ENCODE data around the gene EML1. TPM values are rescaled to one million over a fixed set of nuclear protein-coding genes. Genes with fewer than 3 reads are reported as not detected.
A peak's percentile ranks its signal among the peaks of the same experiment; 100 is the strongest.

The EML1 gene
- total and polyA plus RNA-seq, 8 donors, result 5.8 to 66.5 (median 34.8) TPM

- no peak for TF ChIP-seq EP300 (IDR thresholded peaks at IDR 0.05)
- peak in 2 of 3 donors; percentile 13 to 20 for TF ChIP-seq POLR2AphosphoS5 (IDR thresholded peaks at IDR 0.05)
- intact Hi-C loops (cut with DNase I; ENCODE audit: low total_unique reads), result no loop called here
- H3K27ac ChIP-seq, result peak overlapping the region in 4 of 5 donors; percentile 46 to 70 (median 60)
- H3K9me3 ChIP-seq, result peaks cover 0 to 10% (median 4%) of the 10 kb centered on the region in 4 donors
- H3K36me3 ChIP-seq, result no peaks in the 10 kb centered on the region
- DNase-seq, result peak; percentile 36 to 85
- 48 to 66% (median 65%) methylated on average over 6 of the region's 6 CpGs for WGBS, 5 donors
- peaks cover 7 to 35% (median 17%) of the 10 kb centered on the region in 4 donors for H3K4me1 ChIP-seq
- H3K27me3 ChIP-seq, result peaks cover 0 to 7% (median 0%) of the 10 kb centered on the region in 3 donors
- no peak overlapping the region for H3K4me3 ChIP-seq
Observed at GRCh38 chr14:99774556-99775307, 18.5 kb upstream of the EML1 start.

GRCh38 chr14:99775351-99775750, 17.9 kb upstream of the EML1 start:
- TF ChIP-seq POLR2AphosphoS5 (IDR thresholded peaks at IDR 0.05), result no peak
- no peak for TF ChIP-seq POLR2A (IDR thresholded peaks at IDR 0.05)
- no peak for TF ChIP-seq CTCF (IDR thresholded peaks at IDR 0.05)
- no peak for TF ChIP-seq EP300 (IDR thresholded peaks at IDR 0.05)
- Histone ChIP-seq H3K27me3 (peaks cover 0 to 7% (median 0%) of the 10 kb centered on the region in 3 donors), H3K4me3 (no peak overlapping the region), H3K27ac (peak overlapping the region in 4 of 5 donors; percentile 38 to 70 (median 60)), H3K36me3 (no peaks in the 10 kb centered on the region), H3K9me3 (peaks cover 0 to 13% (median 3%) of the 10 kb centered on the region in 4 donors), H3K4me1 (peaks cover 7 to 35% (median 17%) of the 10 kb centered on the region in 4 donors)
- WGBS, 5 donors, result 78 to 85% (median 84%) methylated on average over 9 of the region's 9 CpGs
- intact Hi-C loops (cut with DNase I; ENCODE audit: low total_unique reads), result no loop called here
- no peak for DNase-seq

GRCh38 chr14:99777951-99778350, 15.3 kb upstream of the EML1 start:
- H3K4me1 ChIP-seq, result peaks cover 7 to 26% (median 15%) of the 10 kb centered on the region in 4 donors
- no peaks in the 10 kb centered on the region for H3K36me3 ChIP-seq
- H3K27ac ChIP-seq, result no peak overlapping the region
- no peak for DNase-seq
- 74 to 88% (median 86%) methylated on average over 2 of the region's 2 CpGs for WGBS, 5 donors
- TF ChIP-seq CTCF (IDR thresholded peaks at IDR 0.05) (no peak), POLR2A (IDR thresholded peaks at IDR 0.05) (no peak), EP300 (IDR thresholded peaks at IDR 0.05) (no peak), POLR2AphosphoS5 (IDR thresholded peaks at IDR 0.05) (no peak)
- peaks cover 0 to 7% (median 0%) of the 10 kb centered on the region in 3 donors for H3K27me3 ChIP-seq
- peaks cover 0 to 13% (median 3%) of the 10 kb centered on the region in 4 donors for H3K9me3 ChIP-seq
- intact Hi-C loops (cut with DNase I; ENCODE audit: low total_unique reads), result no loop called here
- no peak overlapping the region for H3K4me3 ChIP-seq

- Histone ChIP-seq H3K27ac (no peak overlapping the region), H3K4me3 (no peak overlapping the region), H3K27me3 (no peaks in the 10 kb centered on the region), H3K36me3 (no peaks in the 10 kb centered on the region), H3K4me1 (peaks cover 0 to 11% (median 3%) of the 10 kb centered on the region in 4 donors), H3K9me3 (peaks cover 0 to 13% (median 3%) of the 10 kb centered on the region in 4 donors)
- intact Hi-C loops (cut with DNase I; ENCODE audit: low total_unique reads), result no loop called here
- 81 to 100% (median 87%) methylated on average over 1 of the region's 1 CpG for WGBS, 5 donors
- no peak for DNase-seq
- TF ChIP-seq EP300 (IDR thresholded peaks at IDR 0.05) (no peak), POLR2A (IDR thresholded peaks at IDR 0.05) (no peak), CTCF (IDR thresholded peaks at IDR 0.05) (no peak), POLR2AphosphoS5 (IDR thresholded peaks at IDR 0.05) (no peak)
Observed at GRCh38 chr14:99779751-99780150, 13.5 kb upstream of the EML1 start.

- H3K4me3 ChIP-seq, result no peak overlapping the region
- H3K4me1 ChIP-seq, result peaks cover 0 to 10% (median 0%) of the 10 kb centered on the region in 4 donors
- no peak overlapping the region for H3K27ac ChIP-seq
- no peaks in the 10 kb centered on the region for H3K27me3 ChIP-seq
- H3K36me3 ChIP-seq, result no peaks in the 10 kb centered on the region
- TF ChIP-seq POLR2A (IDR thresholded peaks at IDR 0.05), result no peak
- no peak for TF ChIP-seq POLR2AphosphoS5 (IDR thresholded peaks at IDR 0.05)
- no peak for TF ChIP-seq EP300 (IDR thresholded peaks at IDR 0.05)
- TF ChIP-seq CTCF (IDR thresholded peaks at IDR 0.05), result no peak
- intact Hi-C loops (cut with DNase I; ENCODE audit: low total_unique reads), result no loop called here
- no peak for DNase-seq
- WGBS, 5 donors, result 81 to 94% (median 91%) methylated on average over 9 of the region's 9 CpGs
- H3K9me3 ChIP-seq, result peaks cover 0 to 13% (median 3%) of the 10 kb centered on the region in 4 donors
Observed at GRCh38 chr14:99780690-99781089, 12.5 kb upstream of the EML1 start.

Measured in stomach (tissue), 9 donors.